ENCODE results near the gene SNAP23. TPM values are rescaled to one million over a fixed set of nuclear protein-coding genes. Genes with fewer than 3 reads are reported as not detected.
A peak's percentile ranks its signal among the peaks of the same experiment; 100 is the strongest.

SNAP23 gene
- total and polyA plus RNA-seq, 5 experiments from 2014 or later = 60.9 to 80.4 (median 70.8) TPM

DNA sequence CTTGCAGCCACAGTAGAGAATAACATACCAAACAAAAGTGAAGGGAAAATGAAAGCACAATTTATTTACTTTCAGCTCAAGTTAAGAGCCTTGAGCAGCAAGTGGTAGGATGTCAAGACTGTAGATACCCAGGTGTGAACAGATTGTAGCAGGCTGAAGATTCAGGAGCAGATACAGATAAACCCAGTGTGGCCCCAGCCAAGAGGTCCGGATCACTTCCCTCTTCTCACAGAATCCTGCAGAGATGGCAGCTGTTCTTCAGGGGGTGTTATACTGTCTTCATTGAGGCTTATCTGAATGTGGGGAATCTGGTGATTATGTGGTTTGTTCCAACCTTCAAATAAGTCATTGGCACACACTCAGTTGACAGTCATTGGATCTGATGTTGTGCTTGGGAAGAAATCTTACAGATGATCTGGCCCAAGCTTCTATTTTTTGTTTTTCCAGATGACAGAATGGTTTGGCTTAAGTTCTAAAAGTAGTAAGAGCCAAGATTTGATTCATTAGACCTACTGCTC lies 82.1 kb downstream of the SNAP23 start:
- Mint-ChIP-seq H3K9me3 (no peaks in the 10 kb centered on the region), H3K36me3 (peaks cover 0 to 3% (median 0%) of the 10 kb centered on the region in 3 donors), H3K27me3 (peaks cover 0 to 10% (median 0%) of the 10 kb centered on the region in 5 donors), H3K27ac (no peak overlapping the region), H3K4me1 (peaks cover 17 to 54% (median 52%) of the 10 kb centered on the region in 4 donors), H3K4me3 (peak overlapping the region in 3 of 10 donors; percentile 18 to 53 (median 43))
- POLR2A ChIA-PET = interaction anchor here (1.4 to 2.9 kb wide), 2 partner anchors 29 to 86 kb away, joined by 4 to 14 read pairs; partner anchors contain the start of genes HAUS2, LRRC57 and ZNF106
- ATAC-seq (no peak), DNase-seq (no peak)

- no peak for ATAC-seq
- DNase-seq = no peak
- peaks cover 21 to 69% (median 63%) of the 10 kb centered on the region in 4 donors for H3K4me1 Mint-ChIP-seq
- H3K36me3 Mint-ChIP-seq = peaks cover 0 to 3% (median 0%) of the 10 kb centered on the region in 3 donors
- H3K27me3 Mint-ChIP-seq = peaks cover 0 to 10% (median 0%) of the 10 kb centered on the region in 5 donors
- no peaks in the 10 kb centered on the region for H3K9me3 Mint-ChIP-seq
- peak overlapping the region in 6 of 10 donors; percentile 2 to 43 (median 12) for H3K4me3 Mint-ChIP-seq
- peak overlapping the region in 5 of 10 donors; percentile 4 to 94 (median 43) for H3K27ac Mint-ChIP-seq
- POLR2A ChIA-PET = no interaction called here
Observed at GRCh38 chr15:42578984-42579537, 83.6 kb downstream of the SNAP23 start.

DNA sequence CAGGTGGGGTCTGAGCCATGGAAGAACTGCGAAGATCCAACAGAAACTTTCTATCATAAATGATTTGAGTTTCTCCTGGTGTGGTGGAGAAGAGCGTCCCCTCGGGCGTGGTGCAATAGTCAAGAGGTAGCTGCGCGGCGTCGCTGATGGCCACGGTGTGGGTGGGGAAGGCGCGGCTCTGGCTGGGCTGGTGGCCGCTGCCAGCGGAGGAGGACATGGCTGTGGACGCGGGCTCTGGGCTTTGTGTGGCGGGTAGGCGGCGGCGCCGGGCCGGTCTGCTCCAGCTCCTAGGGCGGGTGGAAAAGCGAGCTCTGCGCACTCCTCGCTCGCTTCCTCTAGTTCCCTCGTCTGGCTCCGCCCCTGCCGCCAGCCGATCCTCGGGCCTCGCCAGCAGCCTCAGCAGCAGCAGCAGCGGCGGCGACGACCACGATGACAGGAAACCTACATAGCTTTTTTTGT lies 85.9 kb downstream of the SNAP23 start:
- Mint-ChIP-seq H3K27ac (peak overlapping the region; percentile 91 to 99 (median 96)), H3K4me1 (peaks cover 21 to 59% (median 55%) of the 10 kb centered on the region in 4 donors), H3K9me3 (no peaks in the 10 kb centered on the region), H3K4me3 (peak overlapping the region; percentile 82 to 97 (median 92)), H3K27me3 (peaks cover 0 to 9% (median 0%) of the 10 kb centered on the region in 5 donors), H3K36me3 (peaks cover 0 to 3% (median 0%) of the 10 kb centered on the region in 3 donors)
- ATAC-seq (peak; percentile 99), DNase-seq (peak; percentile 69 to 88 (median 76))
- POLR2A ChIA-PET = interaction anchor here (0.6 to 3.2 kb wide), 12 partner anchors 10 to 748 kb away, joined by 3 to 26 read pairs (median 6); partner anchors contain the start of genes HAUS2, LCMT2, LRRC57 and SNAP23

Other genes with a start within 250 kb of the SNAP23 start
- 10 to 100 TPM; 57.7 to 61.2 TPM for gene GANC, start 222.4 kb upstream of the SNAP23 start, total RNA-seq
- gene GANC, start 222.4 kb upstream of the SNAP23 start, polyA plus RNA-seq = 10 to 100 TPM; 11.8 to 16.2 (median 12.7) TPM
- 10 to 100 TPM; 59.8 to 63.7 TPM for gene TMEM87A, start 222.2 kb upstream of the SNAP23 start, total RNA-seq
- 10 to 100 TPM; 48.9 to 54.0 (median 53.4) TPM for gene TMEM87A, start 222.2 kb upstream of the SNAP23 start, polyA plus RNA-seq
- gene CAPN3, start 136.1 kb upstream of the SNAP23 start, total RNA-seq = 10 to 100 TPM; 20.0 to 24.2 TPM
- 1 to 10 TPM in 1 of 3 donors, under 1 TPM in 2; 0.46 to 4.7 (median 0.48) TPM for gene CAPN3, start 136.1 kb upstream of the SNAP23 start, polyA plus RNA-seq
- gene ZNF106, start 4.5 kb upstream of the SNAP23 start, total RNA-seq = 10 to 100 TPM; 36.7 to 39.6 TPM
- 10 to 100 TPM; 26.8 to 38.2 (median 32.3) TPM for gene ZNF106, start 4.5 kb upstream of the SNAP23 start, polyA plus RNA-seq
- 10 to 100 TPM; 17.1 to 18.4 TPM for gene LRRC57, start 53.2 kb downstream of the SNAP23 start, total RNA-seq
- 1 to 10 TPM; 3.3 to 6.4 (median 5.5) TPM for gene LRRC57, start 53.2 kb downstream of the SNAP23 start, polyA plus RNA-seq
- 10 to 100 TPM; 19.1 to 21.1 TPM for gene HAUS2, start 53.2 kb downstream of the SNAP23 start, total RNA-seq
- 10 to 100 TPM; 20.8 to 25.4 (median 24.9) TPM for gene HAUS2, start 53.2 kb downstream of the SNAP23 start, polyA plus RNA-seq
- 10 to 100 TPM; 12.5 to 13.7 TPM for gene STARD9, start 80.0 kb downstream of the SNAP23 start, total RNA-seq
- under 1 TPM; 0.10 to 0.53 (median 0.33) TPM for gene STARD9, start 80.0 kb downstream of the SNAP23 start, polyA plus RNA-seq
- 10 to 100 TPM; 26.8 to 37.3 TPM for gene CDAN1, start 241.5 kb downstream of the SNAP23 start, total RNA-seq
- gene CDAN1, start 241.5 kb downstream of the SNAP23 start, polyA plus RNA-seq = 10 to 100 TPM in 1 of 3 donors, 1 to 10 TPM in 2; 4.1 to 10.4 (median 5.5) TPM